HepG2 (cell line): ENCODE data around the gene ARHGAP10. TPM values are rescaled to one million over a fixed set of nuclear protein-coding genes. Genes with fewer than 3 reads are reported as not detected.

Experiments used
- ATAC-seq: fragments of 200-7000 bp; cut with Tn5 transposase; 3 replicates; pipeline ENCODE4 v1.9.1; 2020; ENCODE audit warnings: mild to moderate bottlenecking, moderate library complexity
- BruUV-seq: library from RNA; stranded (reverse); fragments of 400-500 nt; replicated peaks from 2 replicates; lab custom pipeline; 2021; lab: Mats Ljungman, UMichigan
- CTCF ChIA-PET: fragments of 300-600 bp; formaldehyde crosslinking; extraction: SDS; loops from one replicate; lab custom pipeline; 2021; ENCODE audit warnings: low total read pairs, inconsistent platforms, low intra/inter-chr PET ratio; lab: Yijun Ruan, JAX
- POLR2A ChIA-PET: fragments of 350-600 bp; sonication (Branson Sonifier 250); formaldehyde crosslinking; loops from one replicate; lab custom pipeline; 2020; ENCODE audit warnings: antibody characterized with exemption, inconsistent platforms; lab: Yijun Ruan, JAX
- DNase-seq: peaks from one replicate; pipeline ENCODE4 v3.0.0-alpha.2; 2015; ENCODE audit warnings: low spot score
- FAIRE-seq: peaks from 3 replicates; lab custom pipeline; 2011; peaks lifted over from hg19 to GRCh38; lab: Jason Lieb, UNC
- H2AFZ ChIP-seq: one replicate; pipeline ENCODE4 v1.6.1; 2011; ENCODE audit warnings: low read length, inconsistent platforms
- H3K27ac ChIP-seq: fragments of 300-600 bp; 3 replicates; pipeline ENCODE4 v1.8.0; 2011; ENCODE audit warnings: mixed run types, mild to moderate bottlenecking, mixed read lengths, low read length, inconsistent platforms; ENCODE audit not compliant: insufficient read depth; ENCODE audit errors: extremely low read length
- H3K27me3 ChIP-seq, 2 experiments: fragments of 200-600 bp in 1 of 2; 2 replicates in 1 of 2; 3 replicates in 1 of 2; pipeline versions ENCODE4 v1.6.0 to v1.8.0; 2011; ENCODE audit warnings: low read length in 2 of 2, mild to moderate bottlenecking in 2 of 2, moderate library complexity in 2 of 2, inconsistent platforms in 1 of 2; ENCODE audit not compliant: insufficient read depth in 2 of 2, control insufficient read depth in 1 of 2
- H3K36me3 ChIP-seq, 2 experiments: fragments of 200-600 bp in 1 of 2; replicated peaks in 1 of 2; 2 replicates in 1 of 2; 3 replicates in 1 of 2; pipeline versions ENCODE4 v1.5.1 to v1.8.0; 2011; ENCODE audit warnings: low read length in 2 of 2, inconsistent platforms in 1 of 2; ENCODE audit not compliant: insufficient read depth in 2 of 2, control insufficient read depth in 1 of 2
- H3K4me1 ChIP-seq: 2 replicates; pipeline ENCODE4 v1.5.1; 2012; ENCODE audit warnings: low read length, inconsistent platforms; ENCODE audit not compliant: insufficient read depth
- H3K4me2 ChIP-seq: 2 replicates; pipeline ENCODE4 v1.6.0; 2011; ENCODE audit warnings: low read depth, low read length, inconsistent platforms
- H3K4me3 ChIP-seq, 3 experiments: fragments of 200-600 bp in 1 of 3; sonication (generic), shearing (Covaris generic) in 1 of 3; replicated peaks in 1 of 3; 2 replicates each; pipeline ENCODE4 v1.5.1; 2011 to 2016; ENCODE audit warnings: low read length in 3 of 3, inconsistent platforms in 2 of 3, low read depth in 2 of 3, mild to moderate bottlenecking in 2 of 3, control low read depth in 1 of 3, mixed read lengths in 1 of 3; ENCODE audit not compliant: insufficient read depth in 1 of 3
- H3K79me2 ChIP-seq: one replicate; pipeline ENCODE4 v1.6.1; 2011; ENCODE audit warnings: low read length, inconsistent platforms; ENCODE audit not compliant: insufficient read depth
- H3K9ac ChIP-seq: 2 replicates; pipeline ENCODE4 v1.6.0; 2011; ENCODE audit warnings: mild to moderate bottlenecking, low read depth, low read length, inconsistent platforms; ENCODE audit not compliant: insufficient read depth
- H3K9me3 ChIP-seq: 2 replicates; pipeline ENCODE4 v1.5.1; 2012; ENCODE audit warnings: mild to moderate bottlenecking, low read length
- H4K20me1 ChIP-seq: 2 replicates; pipeline ENCODE4 v1.6.0; 2011; ENCODE audit warnings: inconsistent platforms, mild to moderate bottlenecking, low read length, moderate library complexity; ENCODE audit not compliant: insufficient read depth
- ATM ChIP-seq: fragments of 450-650 bp; IDR thresholded peaks from 2 replicates; pipeline ENCODE4 v1.7.1; 2017; ENCODE audit warnings: mild to moderate bottlenecking, borderline replicate concordance
- FOXA1 ChIP-seq, 2 experiments: fragments of 450-650 bp in 1 of 2; sonication (generic) in 1 of 2; formaldehyde crosslinking in 1 of 2; IDR thresholded peaks; 2 replicates each; pipeline versions ENCODE4 v1.4.0 to v1.6.1; 2016 to 2020; ENCODE audit warnings: missing genetic modification reagents in 1 of 2
- IRX3 ChIP-seq: sonication (generic); formaldehyde crosslinking; IDR thresholded peaks from 2 replicates; pipeline ENCODE4 v1.8.1; 2023; ENCODE audit warnings: mild to moderate bottlenecking, low read depth, missing genetic modification reagents, borderline replicate concordance
- KDM2A ChIP-seq: sonication (generic); formaldehyde crosslinking; IDR thresholded peaks from 2 replicates; pipeline ENCODE4 v1.4.0; 2020; ENCODE audit warnings: low read depth, missing genetic modification reagents, borderline replicate concordance
- KLF11 ChIP-seq: IDR thresholded peaks from 2 replicates; pipeline ENCODE4 v1.6.1; 2016; ENCODE audit warnings: missing compliant biosample characterization
- NR2F1 ChIP-seq, 2 experiments: fragments of 450-650 bp in 1 of 2; formaldehyde crosslinking in 1 of 2; IDR thresholded peaks; 2 replicates each; pipeline versions ENCODE4 v1.5.0 to v1.6.1; 2016 to 2020; ENCODE audit warnings: mild to moderate bottlenecking in 1 of 2, missing compliant biosample characterization in 1 of 2, missing genetic modification reagents in 1 of 2, moderate library complexity in 1 of 2
- PAF1 ChIP-seq: IDR thresholded peaks from 2 replicates; pipeline ENCODE4 v1.6.1; 2016; ENCODE audit warnings: missing genetic modification reagents, missing compliant biosample characterization
- TEAD2 ChIP-seq: sonication (generic); formaldehyde crosslinking; IDR thresholded peaks from 2 replicates; pipeline ENCODE4 v1.9.0; 2021; ENCODE audit warnings: missing genetic modification reagents
- TP53 ChIP-seq: sonication (generic); formaldehyde crosslinking; conservative IDR thresholded peaks from 2 replicates; pipeline ENCODE4 v1.4.0; 2020; ENCODE audit warnings: missing genetic modification reagents
- ZNF136 ChIP-seq: sonication (generic); formaldehyde crosslinking; IDR thresholded peaks from 2 replicates; pipeline ENCODE4 v1.8.1; 2022; ENCODE audit warnings: low read depth, mild to moderate bottlenecking, moderate library complexity, missing genetic modification reagents
- ZNF333 ChIP-seq: sonication (generic); formaldehyde crosslinking; IDR thresholded peaks from 2 replicates; pipeline ENCODE4 v1.4.0; 2020; ENCODE audit warnings: mild to moderate bottlenecking, missing genetic modification reagents, borderline replicate concordance
- WGBS: methylation state at CpG from one replicate; pipeline ENCODE4 v1.1.6; 2017; ENCODE audit warnings: low lambda C conversion rate; 5-methylcytosine and 5-hydroxymethylcytosine counted together
- in situ Hi-C: cut with HindIII; loops from 2 replicates; pipeline ENCODE4 v1.10.0; 2017; ENCODE audit warnings: low pct_unique_long_range_greater_than_20kb; ENCODE audit not compliant: extremely low pct_ligation_motif_present
- intact Hi-C: fragments of 100-400 bp; cut with micrococcal nuclease; formaldehyde crosslinking; loops from one replicate; pipeline ENCODE4 v1.10.0; 2022; ENCODE audit not compliant: unreplicated experiment
- polyA plus RNA-seq, 8 experiments: library from polyadenylated mRNA; depleted of rRNA in 3 of 8; stranded (reverse) in 7 of 8; unstranded in 1 of 8; fragments of >200 nt; fragmentation: Illumina TruSeq in 4 of 8; extraction: Trizol in 4 of 8; gene quantifications; 2 replicates each; pipeline versions ENCODE4 v1.2.1 to v1.2.3, GENCODE V29; 2011 to 2016; ENCODE audit warnings: low read depth in 4 of 8, missing spikeins in 1 of 8, mixed read lengths in 1 of 8; ENCODE audit not compliant: insufficient read depth in 1 of 8
- total RNA-seq, 5 experiments: library from RNA; depleted of rRNA; stranded (reverse); fragments of >200 nt; fragmentation: Illumina TruSeq; extraction: Trizol; gene quantifications; 2 replicates each; pipeline ENCODE4 v1.2.3, GENCODE V29; 2016; ENCODE audit warnings: low read depth in 1 of 5
- TF ChIP-seq, protein P1 (sequence below): sonication (generic); formaldehyde crosslinking; IDR thresholded peaks from 2 replicates; pipeline ENCODE4 v1.5.0; 2020; ENCODE audit warnings: mild to moderate bottlenecking, missing genetic modification reagents
- TF ChIP-seq, protein P2 (sequence below): sonication (generic); formaldehyde crosslinking; IDR thresholded peaks from 2 replicates; pipeline ENCODE4 v1.4.0; 2020; ENCODE audit warnings: missing genetic modification reagents, borderline replicate concordance
- TF ChIP-seq, protein P3 (sequence below): sonication (generic); formaldehyde crosslinking; IDR thresholded peaks from 2 replicates; pipeline ENCODE4 v1.5.0; 2020; ENCODE audit warnings: missing genetic modification reagents

The ARHGAP10 gene
- total and polyA plus RNA-seq, 2 of the 13 experiments (the other 11 are each of a cell fraction or from before 2014, with no cell fraction given), result 0.45 to 1.6 TPM

DNA sequence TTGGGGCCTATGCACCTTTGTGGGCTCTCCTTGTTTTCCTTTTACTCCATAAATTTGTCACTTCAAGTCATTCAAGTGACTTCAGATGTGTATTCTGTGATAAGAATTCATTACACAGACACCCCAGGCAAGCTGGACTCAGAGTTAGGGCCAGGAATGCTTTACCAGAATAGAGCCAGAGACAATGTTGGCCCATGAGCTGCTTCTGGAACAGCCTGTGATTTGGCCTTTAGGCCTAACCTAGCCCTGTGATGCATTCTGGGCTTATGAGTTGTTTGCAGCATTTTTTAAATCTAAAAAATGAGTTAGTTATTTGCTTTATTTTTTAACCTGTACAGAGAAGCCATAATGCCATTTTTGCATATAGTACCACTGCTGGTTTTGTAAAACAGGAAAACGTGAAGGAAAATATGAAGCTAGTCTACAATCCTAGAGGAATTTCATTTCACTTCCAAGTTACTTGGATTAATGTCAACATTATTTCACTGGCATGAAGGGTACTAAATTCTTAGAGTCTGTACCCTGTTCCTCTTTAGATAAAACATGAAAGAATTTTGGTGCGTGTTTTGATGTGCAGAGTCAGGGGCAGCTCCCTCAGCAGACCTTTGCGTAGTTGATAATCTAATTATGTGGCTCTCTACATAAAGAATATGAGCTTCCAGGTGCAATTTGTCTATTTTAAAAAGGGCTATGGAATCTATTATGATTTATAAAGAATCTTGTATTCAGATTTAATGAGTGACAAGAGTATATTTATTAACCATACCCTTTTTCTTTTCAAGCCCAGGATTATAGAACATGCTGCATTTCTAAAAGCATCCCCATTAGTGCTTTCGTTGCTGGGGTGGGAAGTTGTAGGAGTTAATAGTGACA is 84.7 kb downstream of the ARHGAP10 start (continued):
- TF ChIP-seq KLF11 (CRISPR knock-in tag) (no peak), TEAD2 (no peak)
- TF ChIP-seq, protein P1, sequence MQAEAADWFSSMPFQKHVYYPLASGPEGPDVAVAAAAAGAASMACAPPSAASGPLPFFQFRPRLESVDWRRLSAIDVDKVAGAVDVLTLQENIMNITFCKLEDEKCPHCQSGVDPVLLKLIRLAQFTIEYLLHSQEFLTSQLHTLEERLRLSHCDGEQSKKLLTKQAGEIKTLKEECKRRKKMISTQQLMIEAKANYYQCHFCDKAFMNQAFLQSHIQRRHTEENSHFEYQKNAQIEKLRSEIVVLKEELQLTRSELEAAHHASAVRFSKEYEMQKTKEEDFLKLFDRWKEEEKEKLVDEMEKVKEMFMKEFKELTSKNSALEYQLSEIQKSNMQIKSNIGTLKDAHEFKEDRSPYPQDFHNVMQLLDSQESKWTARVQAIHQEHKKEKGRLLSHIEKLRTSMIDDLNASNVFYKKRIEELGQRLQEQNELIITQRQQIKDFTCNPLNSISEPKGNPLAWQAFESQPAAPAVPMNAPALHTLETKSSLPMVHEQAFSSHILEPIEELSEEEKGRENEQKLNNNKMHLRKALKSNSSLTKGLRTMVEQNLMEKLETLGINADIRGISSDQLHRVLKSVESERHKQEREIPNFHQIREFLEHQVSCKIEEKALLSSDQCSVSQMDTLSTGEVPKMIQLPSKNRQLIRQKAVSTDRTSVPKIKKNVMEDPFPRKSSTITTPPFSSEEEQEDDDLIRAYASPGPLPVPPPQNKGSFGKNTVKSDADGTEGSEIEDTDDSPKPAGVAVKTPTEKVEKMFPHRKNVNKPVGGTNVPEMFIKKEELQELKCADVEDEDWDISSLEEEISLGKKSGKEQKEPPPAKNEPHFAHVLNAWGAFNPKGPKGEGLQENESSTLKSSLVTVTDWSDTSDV (CRISPR knock-in tag), result no peak

DNA sequence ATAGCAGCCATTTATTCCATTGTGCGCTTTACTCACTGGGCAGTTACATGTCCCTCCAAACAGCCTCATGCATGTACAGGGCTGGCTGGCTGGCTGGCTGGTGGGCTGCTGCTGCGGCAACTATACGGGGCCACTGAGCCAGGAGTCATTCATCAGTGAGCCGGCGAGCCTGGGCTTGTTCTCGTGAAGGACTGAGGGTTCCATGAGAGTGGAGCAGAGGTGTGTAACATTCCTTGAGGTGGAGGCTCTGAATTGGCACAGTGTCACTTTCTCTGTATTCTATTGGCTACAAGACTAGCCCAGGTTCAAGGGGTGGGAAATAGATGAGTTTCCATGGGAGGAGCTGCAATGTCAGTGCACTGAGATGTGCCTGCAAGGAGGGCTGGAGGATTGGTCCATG is 89.1 kb downstream of the ARHGAP10 start:
- no peaks in the 10 kb centered on the region for H3K36me3 ChIP-seq
- no peaks in the 10 kb centered on the region for H3K9me3 ChIP-seq
- no peaks in the 10 kb centered on the region for H3K79me2 ChIP-seq
- no peak for ATAC-seq
- no peaks in the 10 kb centered on the region for H4K20me1 ChIP-seq
- ChIA-PET CTCF (no interaction called here), POLR2A (no interaction called here)
- H3K4me3 ChIP-seq, result no peak overlapping the region
- intact Hi-C loops, result no loop called here
- no peaks in the 10 kb centered on the region for H3K4me1 ChIP-seq
- no peaks in the 10 kb centered on the region for H3K27me3 ChIP-seq
- WGBS, result 95% methylated on average over 6 of the region's 6 CpGs
- H3K4me2 ChIP-seq, result no peak overlapping the region
- no peak for FAIRE-seq
- no peak overlapping the region for H2AFZ ChIP-seq
- H3K27ac ChIP-seq, result no peak overlapping the region
- BruUV-seq, result no TSS peak
- H3K9ac ChIP-seq, result no peak overlapping the region
- in situ Hi-C loops, result no loop called here
- DNase-seq, result no peak
- TF ChIP-seq ATM (no peak), NR2F1 (CRISPR knock-in tag; IDR thresholded peaks at IDR 0.05) (no peak), ZNF136 (CRISPR knock-in tag) (no peak), PAF1 (CRISPR knock-in tag) (no peak), IRX3 (CRISPR knock-in tag) (no peak), KDM2A (CRISPR knock-in tag) (no peak), ZNF333 (CRISPR knock-in tag) (no peak), TP53 (CRISPR knock-in tag) (no peak), FOXA1 (IDR thresholded peaks at IDR 0.05) (no peak), FOXA1 (CRISPR knock-in tag; IDR thresholded peaks at IDR 0.05) (no peak)
- TF ChIP-seq, protein P2, sequence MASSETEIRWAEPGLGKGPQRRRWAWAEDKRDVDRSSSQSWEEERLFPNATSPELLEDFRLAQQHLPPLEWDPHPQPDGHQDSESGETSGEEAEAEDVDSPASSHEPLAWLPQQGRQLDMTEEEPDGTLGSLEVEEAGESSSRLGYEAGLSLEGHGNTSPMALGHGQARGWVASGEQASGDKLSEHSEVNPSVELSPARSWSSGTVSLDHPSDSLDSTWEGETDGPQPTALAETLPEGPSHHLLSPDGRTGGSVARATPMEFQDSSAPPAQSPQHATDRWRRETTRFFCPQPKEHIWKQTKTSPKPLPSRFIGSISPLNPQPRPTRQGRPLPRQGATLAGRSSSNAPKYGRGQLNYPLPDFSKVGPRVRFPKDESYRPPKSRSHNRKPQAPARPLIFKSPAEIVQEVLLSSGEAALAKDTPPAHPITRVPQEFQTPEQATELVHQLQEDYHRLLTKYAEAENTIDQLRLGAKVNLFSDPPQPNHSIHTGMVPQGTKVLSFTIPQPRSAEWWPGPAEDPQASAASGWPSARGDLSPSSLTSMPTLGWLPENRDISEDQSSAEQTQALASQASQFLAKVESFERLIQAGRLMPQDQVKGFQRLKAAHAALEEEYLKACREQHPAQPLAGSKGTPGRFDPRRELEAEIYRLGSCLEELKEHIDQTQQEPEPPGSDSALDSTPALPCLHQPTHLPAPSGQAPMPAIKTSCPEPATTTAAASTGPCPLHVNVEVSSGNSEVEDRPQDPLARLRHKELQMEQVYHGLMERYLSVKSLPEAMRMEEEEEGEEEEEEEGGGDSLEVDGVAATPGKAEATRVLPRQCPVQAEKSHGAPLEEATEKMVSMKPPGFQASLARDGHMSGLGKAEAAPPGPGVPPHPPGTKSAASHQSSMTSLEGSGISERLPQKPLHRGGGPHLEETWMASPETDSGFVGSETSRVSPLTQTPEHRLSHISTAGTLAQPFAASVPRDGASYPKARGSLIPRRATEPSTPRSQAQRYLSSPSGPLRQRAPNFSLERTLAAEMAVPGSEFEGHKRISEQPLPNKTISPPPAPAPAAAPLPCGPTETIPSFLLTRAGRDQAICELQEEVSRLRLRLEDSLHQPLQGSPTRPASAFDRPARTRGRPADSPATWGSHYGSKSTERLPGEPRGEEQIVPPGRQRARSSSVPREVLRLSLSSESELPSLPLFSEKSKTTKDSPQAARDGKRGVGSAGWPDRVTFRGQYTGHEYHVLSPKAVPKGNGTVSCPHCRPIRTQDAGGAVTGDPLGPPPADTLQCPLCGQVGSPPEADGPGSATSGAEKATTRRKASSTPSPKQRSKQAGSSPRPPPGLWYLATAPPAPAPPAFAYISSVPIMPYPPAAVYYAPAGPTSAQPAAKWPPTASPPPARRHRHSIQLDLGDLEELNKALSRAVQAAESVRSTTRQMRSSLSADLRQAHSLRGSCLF (CRISPR knock-in tag), result no peak
- TF ChIP-seq, protein P3, sequence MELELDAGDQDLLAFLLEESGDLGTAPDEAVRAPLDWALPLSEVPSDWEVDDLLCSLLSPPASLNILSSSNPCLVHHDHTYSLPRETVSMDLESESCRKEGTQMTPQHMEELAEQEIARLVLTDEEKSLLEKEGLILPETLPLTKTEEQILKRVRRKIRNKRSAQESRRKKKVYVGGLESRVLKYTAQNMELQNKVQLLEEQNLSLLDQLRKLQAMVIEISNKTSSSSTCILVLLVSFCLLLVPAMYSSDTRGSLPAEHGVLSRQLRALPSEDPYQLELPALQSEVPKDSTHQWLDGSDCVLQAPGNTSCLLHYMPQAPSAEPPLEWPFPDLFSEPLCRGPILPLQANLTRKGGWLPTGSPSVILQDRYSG (CRISPR knock-in tag), result no peak
